Islet of Langerhans (tissue), 1 donor: ENCODE data around the gene B3GALT6.

ENCODE experiments used
- FAIRE-seq: peaks from one replicate; lab custom pipeline; 2011; peaks lifted over from hg19 to GRCh38; lab: Jason Lieb, UNC

Gene B3GALT6

DNA sequence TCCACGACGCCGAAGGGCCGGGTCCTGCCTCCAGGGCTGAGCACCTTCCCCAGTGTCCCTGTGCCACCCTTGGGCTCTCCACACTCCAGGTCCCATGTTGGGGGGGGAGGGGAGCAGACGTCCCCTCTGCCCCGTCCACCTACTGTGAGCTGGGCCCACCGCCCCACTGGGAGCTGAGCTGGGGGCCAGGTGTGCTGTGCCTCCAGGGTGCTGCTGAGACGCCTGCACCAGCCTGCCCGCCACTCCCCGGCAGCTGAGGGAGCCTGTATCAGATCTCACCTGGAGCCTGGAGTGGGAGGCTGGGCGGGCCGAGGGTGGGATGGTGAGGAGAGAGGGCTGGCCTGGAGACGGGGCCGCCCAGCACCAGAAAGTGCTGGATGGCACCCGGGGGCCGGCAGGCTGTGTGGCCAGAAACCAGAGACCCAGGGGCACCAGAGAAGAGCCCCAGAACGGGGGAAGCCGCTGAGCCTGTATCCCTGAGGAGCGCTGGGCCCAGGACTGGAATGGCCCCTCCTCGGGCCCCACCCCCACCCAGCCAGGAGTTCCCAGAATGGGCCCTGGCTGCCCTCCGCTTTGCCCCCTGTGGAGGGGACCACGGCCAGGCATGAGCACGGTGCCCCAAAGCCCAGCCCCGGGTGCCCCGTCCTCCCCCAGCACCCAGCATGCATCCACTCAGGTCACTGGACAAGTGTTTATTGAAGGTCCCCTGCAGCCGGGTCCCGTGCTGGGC, 29.0 kb upstream of the B3GALT6 start:
- no peak for FAIRE-seq

DNA sequence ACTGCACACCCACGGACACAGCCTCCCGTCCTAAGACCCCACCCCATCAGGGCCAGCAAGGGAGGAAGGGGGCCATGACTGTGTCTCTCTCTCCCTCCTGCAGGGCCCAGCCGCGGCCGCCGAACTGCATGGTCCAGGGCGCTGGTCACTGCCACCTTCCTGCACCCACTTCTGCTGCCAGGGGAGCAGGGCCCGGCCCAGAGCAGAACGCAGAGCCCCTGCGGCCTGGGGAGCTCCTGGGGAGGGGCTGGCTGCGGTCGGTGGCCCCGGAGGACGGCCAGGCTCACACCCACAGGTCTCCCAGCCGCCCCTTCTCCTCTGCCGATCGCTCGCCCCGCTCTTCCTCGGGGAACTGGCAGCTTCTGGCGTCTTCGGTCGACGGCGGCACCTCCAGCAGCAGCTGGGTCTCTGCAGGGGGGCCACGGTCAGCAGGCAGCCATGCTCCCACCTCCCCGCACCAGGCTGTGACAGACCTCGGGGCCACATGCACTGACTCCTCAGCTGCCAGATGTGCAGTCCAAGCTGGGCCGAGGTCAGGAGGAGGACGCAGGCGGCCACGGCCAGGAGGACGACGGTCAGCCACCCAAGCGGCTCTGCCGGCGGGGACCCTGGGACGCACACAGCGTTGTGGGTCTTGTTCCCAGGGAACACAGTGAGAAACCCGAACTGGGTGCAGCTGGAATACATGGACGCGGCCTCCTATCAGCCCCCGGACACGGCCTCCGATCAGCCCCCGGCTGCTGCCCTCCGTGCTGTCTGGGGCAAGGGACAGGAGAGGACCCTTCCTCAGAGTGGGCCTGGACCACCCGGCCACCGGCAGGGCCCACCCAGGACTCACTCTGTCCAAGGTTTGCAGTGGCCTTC, 28.2 kb upstream of the B3GALT6 start:
- FAIRE-seq = no peak

DNA sequence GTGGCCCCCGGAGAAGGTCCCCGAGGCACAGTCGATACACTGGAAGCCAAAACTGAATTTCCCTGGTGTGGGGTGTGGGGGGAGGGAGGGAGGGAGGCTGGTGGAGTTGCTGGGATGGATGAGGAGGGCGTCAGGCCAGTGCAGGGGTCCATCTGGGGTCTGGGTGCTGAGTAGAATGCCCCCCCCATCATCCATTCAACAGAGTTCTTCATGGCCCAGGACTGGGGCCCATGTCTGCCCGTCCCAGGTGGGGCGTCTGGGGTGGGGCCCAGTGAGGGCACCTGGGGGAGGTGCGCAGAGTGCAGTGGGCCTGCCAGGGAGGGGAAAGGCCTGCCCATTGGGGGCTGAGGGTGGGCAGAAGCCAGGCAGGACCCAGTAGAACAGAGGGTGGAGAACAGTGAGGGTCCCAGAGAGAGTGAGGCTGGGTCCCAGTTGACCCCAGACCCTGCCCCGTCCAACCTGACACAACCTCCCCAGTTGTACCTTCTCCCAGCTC, 27.6 kb upstream of the B3GALT6 start:
- FAIRE-seq = no peak

DNA sequence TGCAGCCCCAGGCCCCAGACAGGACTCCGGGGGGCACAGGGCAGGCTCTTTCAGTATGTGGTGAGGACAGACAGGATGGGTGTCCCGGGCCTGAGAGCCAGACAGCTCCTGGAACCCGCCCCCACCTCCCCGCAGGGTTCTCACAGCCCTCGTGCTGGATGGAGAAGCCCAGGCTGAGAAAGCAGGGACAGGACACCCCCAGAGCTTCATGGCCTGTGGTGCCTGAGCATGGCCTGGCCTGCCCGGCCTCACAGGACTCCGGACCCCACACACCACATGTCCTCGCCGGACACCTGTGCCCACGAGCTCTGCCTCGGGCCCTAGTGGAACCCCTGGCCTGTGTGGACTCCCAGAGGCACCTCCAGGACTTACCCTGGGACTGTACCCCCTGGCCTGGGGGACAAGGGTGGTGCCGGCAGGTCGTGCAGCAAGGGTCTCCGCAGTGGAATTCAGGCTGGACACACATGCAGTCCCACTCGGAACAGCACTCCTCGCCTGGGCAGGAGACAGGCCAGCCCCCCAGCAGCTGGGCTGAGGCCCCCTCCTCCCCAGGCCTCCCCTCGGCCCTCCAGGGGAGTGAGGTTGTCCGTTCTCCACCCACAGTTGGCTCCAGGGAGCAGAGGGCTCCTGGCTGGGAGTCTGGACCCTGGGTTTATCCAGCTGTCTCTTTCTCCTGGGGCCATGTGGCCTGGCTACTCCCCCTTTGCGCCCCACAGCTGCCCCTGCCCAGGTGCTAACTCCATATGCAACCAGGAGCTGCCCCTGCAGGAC, 26.9 kb upstream of the B3GALT6 start:
- FAIRE-seq = no peak

DNA sequence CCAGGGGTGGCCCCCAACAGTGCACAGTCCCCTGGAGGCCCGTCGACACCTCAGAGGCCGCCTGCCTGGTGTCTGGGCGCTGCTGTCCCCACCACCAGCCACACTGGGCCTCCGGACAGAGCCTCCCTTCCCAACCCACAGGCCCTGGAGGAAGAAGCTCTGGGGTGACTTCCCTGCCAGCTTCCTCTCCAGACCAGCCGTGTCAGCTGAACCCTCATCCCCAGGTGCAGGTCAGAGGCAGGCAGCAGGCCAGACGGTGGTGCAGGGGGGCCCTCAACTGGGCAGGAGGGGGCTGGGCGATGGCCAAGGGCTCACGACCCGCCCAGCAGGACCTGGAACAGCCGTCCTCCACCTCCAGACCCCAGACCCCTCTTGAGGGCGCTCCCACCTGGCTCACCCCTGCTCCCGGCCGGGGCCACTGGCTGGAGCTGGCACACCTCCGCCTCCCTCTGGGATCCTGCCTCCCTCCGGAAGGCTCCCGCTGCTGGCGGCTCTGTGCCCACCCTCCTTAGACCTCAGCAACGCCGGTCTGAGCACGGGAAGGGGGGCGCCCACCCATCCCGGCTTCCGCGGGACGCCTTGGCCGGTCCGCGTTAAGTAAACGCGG, 26.2 kb upstream of the B3GALT6 start:
- FAIRE-seq = no peak

DNA sequence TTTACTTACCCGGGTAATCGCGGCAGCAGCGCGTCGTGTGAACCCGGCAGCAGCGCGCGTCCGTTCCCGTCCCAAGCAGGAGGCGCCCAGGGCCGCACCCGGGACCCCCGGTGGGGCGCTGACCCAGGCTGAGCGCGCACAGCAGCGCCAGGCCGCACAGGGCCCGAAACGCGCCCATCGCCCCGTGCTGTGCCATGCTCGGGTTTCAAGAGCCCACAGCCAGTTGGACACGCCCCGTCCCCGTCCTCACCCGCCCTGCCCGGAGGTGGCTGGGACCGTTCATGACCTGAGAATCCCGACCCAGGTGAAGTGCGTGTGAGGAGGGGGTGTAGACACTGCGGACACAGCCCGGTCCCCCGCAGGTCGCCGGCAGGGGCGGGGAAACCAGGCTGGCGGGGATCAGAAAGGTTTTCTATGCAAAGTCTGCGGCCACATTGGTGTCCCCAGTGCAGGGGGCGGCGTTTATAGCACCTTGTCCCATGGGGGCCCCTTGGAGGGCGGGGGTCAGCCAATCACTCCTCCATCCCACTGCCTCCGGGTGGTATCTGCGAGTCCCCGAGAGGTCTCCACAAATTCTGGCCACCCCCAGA, 25.6 kb upstream of the B3GALT6 start, which contains the start of gene TNFRSF18:
TSS of gene TNFRSF18 (minus strand) at position 217 of the 590 bp plus-strand sequence. CDS start at position 196, 21 bp downstream.
- FAIRE-seq = no peak

DNA sequence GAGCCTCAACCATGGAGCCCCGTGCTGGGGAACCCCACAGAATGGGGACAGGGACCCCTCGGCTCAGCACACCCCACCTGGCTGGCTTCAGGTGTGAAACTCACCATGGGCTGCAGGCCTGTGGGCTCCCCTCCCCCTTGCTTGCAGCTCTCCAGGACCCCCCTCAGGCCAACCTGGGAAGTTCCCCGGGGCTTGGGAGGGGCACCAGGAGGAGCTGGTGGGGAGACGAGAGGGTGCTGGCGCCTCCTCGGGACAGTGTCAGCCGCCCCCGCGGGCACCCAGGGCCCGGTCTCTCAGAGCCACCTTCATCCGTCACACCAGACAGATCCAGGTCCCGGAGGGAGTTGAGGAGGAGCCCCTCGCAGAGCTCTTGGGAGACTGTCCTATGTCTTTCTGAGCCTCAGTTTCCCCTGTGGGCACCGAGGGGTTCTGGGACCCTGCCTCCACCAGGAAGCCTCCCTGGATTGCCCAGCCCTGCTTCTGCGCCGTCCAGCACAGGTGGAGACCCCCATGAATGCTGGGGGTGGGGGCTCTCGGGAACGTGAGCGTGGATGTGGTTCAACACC, 25.0 kb upstream of the B3GALT6 start:
- no peak for FAIRE-seq

DNA sequence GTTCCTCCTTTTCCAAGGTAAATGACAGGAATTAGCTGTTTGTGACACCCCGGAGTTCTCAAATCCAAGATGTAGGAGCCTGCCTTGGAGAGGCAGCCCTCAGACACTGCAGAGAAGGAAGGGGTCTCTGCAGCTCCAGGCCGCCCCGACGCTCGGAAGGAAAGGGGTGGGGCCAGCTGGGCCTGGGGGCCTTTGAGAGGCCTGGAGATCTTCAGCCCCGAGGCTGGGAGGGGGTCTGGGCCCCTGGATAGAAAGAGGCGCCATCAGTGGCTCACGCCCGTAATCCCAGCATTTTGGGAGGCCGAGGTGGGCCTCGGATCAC, 24.5 kb upstream of the B3GALT6 start:
- FAIRE-seq = no peak

DNA sequence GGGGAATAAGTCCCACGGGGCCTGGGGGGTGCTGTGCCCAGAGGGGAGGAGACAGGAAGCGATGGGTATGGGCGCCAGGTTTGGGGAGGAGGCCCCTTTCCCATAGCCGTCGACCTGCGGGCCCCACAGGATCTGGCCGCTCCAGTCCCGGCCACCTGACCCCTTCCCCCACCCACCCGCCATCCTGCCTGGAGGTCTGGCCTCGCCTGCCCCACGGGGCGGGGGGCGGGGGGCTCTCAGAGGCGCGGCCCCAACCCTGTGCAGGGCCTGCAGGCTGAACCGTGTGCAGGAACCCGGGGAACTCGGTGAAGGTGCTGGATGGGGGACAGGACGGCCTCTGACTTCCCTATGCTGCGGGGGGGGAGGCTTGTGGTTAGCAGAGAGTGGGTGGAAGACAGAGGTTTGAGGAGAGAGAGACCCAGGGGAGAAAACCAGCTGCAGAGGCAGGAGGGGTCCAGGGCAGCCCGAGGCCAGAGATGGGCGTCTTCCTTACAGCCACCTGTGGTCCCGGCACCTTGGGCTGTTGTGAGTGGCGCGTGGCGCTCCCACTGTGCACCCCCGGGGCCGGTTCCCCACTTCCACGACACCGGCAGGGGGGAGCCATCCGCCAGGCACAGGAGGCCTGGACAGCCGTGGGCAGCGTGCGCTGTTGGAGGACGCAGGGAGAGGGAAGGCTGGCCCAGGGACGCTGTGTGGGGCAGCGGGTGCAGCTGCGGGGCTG, 23.2 kb upstream of the B3GALT6 start:
- no peak for FAIRE-seq

DNA sequence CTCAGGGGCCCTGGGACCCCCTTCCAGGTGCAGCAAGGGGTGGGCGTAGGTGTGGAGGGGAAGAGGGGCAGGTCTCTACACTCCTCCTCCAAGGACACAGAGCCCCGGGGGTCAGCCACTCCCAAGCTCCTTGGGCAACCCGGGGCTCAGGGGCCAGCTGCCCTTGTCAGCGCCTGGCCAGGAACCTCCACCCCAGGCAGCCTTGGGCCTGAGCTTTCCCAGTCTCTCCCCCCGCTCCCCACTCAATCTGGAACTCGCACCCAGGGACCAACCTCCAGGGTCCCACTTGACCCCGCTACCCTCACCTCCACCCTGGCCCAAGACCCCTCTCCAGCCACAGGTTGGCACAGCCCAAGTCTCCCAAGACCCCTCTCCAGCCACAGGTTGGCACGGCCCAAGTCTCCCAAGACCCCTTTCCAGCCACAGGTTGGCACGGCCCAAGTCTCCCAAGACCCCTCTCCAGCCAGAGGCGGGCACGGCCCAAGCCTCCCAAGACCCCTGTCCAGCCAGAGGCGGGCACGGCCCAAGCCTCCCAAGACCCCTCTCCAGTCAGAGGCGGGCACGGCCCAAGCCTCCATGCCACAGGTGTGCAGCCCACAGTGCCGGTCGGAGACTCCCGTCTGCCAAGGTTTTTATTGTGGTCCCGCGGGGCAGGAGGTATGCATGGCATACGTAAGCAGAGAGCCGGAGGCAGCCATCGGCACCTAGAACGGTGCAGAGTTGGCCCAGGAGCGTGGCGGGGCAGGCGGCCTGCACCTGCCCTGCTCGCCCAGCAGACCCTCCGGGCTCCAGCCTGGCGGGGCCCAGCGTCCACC, 21.1 kb upstream of the B3GALT6 start:
- no peak for FAIRE-seq

DNA sequence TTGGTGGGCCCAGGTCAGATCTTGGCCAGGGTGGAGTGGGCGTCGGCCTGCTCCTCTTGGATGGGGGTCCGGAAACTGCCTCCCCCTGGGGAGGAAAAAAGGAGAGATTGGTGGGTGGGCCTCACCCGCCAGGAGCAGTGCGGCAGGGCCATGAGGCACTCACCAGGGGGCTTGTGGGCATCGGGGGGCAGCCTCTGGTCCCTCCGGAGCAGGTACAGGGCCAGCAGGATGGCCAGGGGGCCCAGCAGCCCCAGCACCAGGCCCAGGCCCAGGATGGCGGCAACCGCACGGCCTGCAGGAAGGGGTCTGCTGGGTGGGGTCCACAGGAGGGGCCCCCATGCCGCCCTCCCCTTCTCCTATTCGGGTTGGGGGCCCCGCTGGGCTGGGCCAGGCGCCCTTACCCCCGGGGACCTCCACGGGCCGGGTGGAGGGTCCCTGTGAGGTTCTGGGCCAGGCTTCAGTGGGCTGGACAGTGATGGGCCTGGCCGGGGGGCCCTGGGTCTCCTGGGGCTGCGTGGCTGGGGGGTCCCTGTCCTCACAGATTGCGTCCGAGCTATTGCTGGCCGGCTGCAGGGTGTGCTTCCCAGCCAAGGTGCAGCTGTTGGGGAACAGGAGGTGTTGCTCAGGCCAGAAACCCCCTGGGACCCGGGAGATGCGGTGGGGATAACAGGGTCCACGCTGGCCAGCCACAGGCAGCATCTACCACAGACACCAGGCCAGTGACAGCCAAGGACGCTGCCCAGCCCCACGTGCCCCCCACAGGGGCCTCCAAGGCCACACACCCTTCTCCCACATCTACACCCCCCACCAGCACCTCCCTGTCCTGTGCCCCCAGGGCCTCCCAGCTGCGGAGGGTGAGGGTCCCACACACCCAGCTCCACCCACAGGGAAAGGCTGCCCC, 20.2 kb upstream of the B3GALT6 start:
- no peak for FAIRE-seq

DNA sequence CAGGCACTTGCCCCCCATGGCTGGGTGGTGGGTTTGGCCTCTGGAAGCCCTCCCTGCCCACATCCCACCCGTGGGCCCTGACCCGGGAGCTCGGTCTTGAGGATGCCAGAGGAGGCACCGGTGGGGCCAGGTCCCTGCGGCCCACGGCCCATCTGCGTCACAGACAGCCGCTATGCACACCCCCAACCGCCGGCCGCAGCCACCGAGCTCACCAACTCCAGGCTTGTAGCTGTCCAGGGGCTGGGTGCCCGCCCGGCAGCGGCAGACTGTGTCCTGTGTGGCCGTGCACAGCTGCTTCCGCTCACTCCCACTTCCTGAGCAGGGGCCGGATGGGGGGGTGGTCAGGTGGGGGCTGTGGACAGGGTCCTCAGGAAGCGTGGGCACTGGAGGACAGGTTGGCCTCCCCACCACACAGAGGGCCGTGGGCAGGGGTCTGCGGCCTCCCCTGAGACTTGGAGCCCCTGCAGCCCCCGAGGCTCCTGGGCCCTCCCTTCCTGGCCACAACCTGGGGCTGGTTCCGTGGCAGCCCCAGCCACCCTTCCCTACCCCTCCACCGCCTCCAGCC, 19.2 kb upstream of the B3GALT6 start:
- FAIRE-seq = no peak

DNA sequence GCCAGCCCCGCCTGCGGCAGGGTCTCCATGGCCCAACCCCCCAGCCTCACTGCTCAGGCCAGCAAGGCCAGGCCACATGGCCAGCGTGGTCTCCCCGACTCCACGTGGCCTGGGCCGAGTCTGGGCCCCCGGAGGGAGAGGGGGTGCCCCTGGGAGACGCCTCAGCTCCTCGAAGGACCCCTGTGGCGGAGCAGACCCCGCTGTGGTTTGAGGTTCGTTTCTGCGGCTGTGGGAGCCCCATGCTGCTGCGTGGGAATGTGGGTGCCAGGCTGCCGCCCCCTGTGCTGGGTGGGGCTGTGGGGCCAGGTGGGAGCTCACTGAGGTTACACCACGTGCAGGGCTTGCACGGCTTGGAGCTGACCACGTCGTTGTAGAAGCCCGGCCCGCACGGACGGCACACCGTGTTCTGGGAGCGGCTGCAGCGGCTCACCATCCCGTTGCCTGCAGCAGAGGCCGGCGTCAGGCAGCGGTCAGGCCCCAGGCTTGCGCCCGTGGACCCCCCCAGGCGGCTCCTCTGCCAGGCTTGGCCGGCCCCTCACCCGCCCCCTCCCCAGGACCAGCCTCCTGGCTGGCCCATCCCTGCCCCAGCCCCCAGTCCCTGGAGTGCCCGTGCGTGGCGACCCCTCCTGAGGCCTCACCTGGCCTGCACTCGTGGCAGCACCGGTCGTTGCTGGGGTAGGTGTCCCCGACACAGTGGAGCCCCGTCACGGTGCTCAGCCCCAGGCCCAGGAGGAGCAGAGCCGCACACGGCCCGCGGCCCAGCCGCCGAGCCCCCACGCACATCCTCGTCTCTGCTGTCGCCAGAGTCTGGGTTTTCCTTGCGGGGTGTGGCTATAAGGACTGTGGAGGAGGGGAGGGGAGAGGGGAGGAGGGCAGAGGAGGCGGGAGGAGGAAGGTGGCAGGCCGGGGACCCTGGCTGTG, 18.4 kb upstream of the B3GALT6 start, which contains the start of gene TNFRSF4:
TSS of gene TNFRSF4 (minus strand) at position 809 of the 921 bp plus-strand sequence. CDS start at position 783, 26 bp downstream.
- FAIRE-seq = no peak

DNA sequence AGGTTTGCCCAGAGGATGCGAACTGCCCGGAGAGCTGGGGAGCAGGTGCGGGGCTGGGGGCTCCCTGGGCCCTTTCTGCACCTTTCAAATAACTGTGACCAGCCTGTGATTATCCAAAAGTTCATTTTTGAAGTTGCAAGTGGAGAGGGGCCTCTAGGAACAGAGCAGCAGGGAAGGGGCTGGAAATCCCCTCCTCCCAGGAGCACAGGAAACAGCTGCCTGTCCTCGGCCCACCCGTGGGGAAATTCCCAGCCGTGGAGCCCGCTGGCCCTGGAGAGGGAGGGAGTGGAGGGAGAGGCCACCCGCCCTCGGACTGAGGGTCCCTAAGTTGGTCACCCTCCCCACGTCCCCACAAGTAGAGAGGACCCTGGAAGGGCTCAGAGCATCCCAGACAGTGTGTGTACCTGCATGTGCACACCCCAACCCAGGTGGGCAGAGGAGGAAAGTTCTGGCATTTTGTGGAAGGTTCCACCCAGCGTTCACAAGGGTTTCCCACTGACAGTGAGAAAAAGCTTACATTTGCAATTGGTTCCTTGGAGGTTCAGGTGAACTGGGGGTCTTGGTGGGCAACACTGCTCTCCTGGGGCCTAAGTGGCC, 16.9 kb upstream of the B3GALT6 start:
- no peak for FAIRE-seq

DNA sequence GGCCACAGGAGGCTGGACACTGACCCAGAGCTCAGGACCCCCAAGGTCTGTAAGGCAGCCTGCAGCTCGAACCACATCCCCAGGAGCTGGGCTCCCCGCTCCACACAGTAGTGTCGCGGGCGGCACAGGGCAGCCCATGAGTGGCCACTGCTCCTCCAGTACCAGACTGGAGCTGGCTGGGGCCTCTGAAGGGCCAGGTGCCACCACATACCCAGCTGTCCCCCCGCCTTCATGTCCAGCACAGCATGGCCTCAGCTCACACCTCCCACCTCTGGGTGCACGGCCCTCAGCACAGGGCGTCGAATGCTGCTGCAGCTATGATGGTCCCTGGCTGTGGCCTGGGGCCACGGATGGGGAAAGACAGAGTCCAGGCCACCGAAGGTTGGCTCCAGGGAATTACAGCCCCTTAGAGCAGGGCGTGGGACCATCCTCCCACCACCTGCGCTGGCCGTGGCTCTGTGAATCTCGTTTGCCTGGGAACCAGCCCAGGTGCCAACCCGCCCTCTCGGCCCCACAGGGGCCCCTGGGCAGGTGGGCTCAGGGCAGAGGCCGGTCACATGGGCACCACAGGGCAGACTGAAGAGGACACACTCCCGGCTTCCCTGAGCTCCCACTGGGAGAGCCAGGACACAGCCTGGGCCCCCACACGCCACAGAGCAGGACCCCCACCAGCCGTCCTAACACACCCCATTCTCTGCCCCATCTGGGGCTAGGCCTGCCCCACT, 16.0 kb upstream of the B3GALT6 start:
- FAIRE-seq = no peak
